Ishikawa (cell line): ENCODE results near the gene TRERF1.

Source experiments
- CEBPB ChIP-seq: IDR thresholded peaks from 2 replicates; pipeline ENCODE4 v1.6.1; 2012
- CREB1 ChIP-seq: IDR thresholded peaks from 2 replicates; pipeline ENCODE4 v1.6.1; 2012; ENCODE audit warnings: low read depth
- EGR1 ChIP-seq: IDR thresholded peaks from 2 replicates; pipeline ENCODE4 v1.6.1; 2012
- EP300 ChIP-seq: IDR thresholded peaks from 2 replicates; pipeline ENCODE4 v1.6.1; 2012; ENCODE audit warnings: borderline replicate concordance
- FOXM1 ChIP-seq: IDR thresholded peaks from 2 replicates; pipeline ENCODE4 v1.6.1; 2012; ENCODE audit warnings: low read depth, borderline replicate concordance
- MAX ChIP-seq: IDR thresholded peaks from 2 replicates; pipeline ENCODE4 v1.6.1; 2012
- NFIC ChIP-seq: IDR thresholded peaks from 2 replicates; pipeline ENCODE4 v1.6.1; 2012
- RAD21 ChIP-seq: IDR thresholded peaks from 2 replicates; pipeline ENCODE4 v1.6.1; 2012; ENCODE audit warnings: low read depth
- TAF1 ChIP-seq: IDR thresholded peaks from 2 replicates; pipeline ENCODE4 v1.6.1; 2012; ENCODE audit warnings: low read depth, mild to moderate bottlenecking
- TCF12 ChIP-seq: IDR thresholded peaks from 2 replicates; pipeline ENCODE4 v1.6.1; 2012; ENCODE audit warnings: low read depth
- TEAD4 ChIP-seq: IDR thresholded peaks from 2 replicates; pipeline ENCODE4 v1.6.1; 2012
- USF1 ChIP-seq: IDR thresholded peaks from 2 replicates; pipeline ENCODE4 v1.6.1; 2012
- YY1 ChIP-seq: IDR thresholded peaks from 2 replicates; pipeline ENCODE4 v1.6.1; 2012; ENCODE audit warnings: low read depth
- ZBTB7A ChIP-seq: IDR thresholded peaks from 2 replicates; pipeline ENCODE4 v1.6.1; 2012; ENCODE audit warnings: low read depth
- TF ChIP-seq, protein P1 (sequence below): IDR thresholded peaks from 2 replicates; pipeline ENCODE4 v1.6.1; 2012; ENCODE audit warnings: low read depth, mild to moderate bottlenecking

TRERF1 gene

DNA sequence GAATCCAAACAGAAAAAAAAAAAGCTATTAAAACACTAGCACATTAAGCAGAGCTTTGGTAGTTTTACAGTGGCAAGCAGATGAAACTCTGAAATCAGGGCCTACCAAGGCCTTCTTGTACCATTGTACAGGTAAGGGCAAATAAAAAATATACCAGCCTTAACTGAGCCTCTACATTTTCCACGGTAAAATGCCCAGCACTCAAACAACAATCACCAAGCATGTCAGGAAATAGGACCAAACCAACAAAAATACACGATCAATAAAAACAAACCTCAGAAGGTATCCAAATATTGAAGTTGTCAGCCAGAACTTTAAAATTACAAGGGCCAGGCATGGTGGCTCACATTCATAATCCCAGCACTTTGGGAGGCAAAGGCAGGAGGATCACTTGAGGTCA is 18.3 kb downstream of the TRERF1 start:
- TF ChIP-seq YY1 (no peak), MAX (no peak), TAF1 (no peak), TEAD4 (no peak), ZBTB7A (no peak), FOXM1 (no peak), EP300 (no peak), RAD21 (no peak), CREB1 (no peak), TCF12 (no peak), USF1 (no peak), EGR1 (no peak), NFIC (no peak), CEBPB (no peak)
- TF ChIP-seq, protein P1, sequence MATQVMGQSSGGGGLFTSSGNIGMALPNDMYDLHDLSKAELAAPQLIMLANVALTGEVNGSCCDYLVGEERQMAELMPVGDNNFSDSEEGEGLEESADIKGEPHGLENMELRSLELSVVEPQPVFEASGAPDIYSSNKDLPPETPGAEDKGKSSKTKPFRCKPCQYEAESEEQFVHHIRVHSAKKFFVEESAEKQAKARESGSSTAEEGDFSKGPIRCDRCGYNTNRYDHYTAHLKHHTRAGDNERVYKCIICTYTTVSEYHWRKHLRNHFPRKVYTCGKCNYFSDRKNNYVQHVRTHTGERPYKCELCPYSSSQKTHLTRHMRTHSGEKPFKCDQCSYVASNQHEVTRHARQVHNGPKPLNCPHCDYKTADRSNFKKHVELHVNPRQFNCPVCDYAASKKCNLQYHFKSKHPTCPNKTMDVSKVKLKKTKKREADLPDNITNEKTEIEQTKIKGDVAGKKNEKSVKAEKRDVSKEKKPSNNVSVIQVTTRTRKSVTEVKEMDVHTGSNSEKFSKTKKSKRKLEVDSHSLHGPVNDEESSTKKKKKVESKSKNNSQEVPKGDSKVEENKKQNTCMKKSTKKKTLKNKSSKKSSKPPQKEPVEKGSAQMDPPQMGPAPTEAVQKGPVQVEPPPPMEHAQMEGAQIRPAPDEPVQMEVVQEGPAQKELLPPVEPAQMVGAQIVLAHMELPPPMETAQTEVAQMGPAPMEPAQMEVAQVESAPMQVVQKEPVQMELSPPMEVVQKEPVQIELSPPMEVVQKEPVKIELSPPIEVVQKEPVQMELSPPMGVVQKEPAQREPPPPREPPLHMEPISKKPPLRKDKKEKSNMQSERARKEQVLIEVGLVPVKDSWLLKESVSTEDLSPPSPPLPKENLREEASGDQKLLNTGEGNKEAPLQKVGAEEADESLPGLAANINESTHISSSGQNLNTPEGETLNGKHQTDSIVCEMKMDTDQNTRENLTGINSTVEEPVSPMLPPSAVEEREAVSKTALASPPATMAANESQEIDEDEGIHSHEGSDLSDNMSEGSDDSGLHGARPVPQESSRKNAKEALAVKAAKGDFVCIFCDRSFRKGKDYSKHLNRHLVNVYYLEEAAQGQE, result no peak

DNA sequence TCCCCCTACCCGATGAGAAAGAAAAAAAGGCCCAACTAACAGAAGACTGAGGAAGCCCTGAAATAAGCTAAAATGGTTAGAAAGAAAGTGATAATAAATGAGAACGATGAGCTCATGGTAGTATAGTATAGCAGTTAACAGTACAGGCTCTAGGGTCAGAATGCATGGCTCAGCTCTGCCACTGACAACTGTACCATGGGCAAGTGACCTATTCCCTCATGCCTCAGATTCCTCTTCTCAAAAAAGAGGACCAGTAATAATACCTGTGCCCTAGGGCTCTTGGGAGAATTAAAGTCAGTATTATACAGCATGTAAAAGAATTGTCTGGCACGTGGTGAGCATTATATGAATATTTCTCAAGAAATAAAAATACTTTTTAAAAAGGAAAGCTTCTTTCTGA is 19.8 kb downstream of the TRERF1 start:
- no peak for TF ChIP-seq TAF1
- no peak for TF ChIP-seq EP300
- TF ChIP-seq TEAD4, result no peak
- TF ChIP-seq YY1, result no peak
- no peak for TF ChIP-seq FOXM1
- TF ChIP-seq MAX, result no peak
- TF ChIP-seq CREB1, result no peak
- TF ChIP-seq TCF12, result no peak
- TF ChIP-seq USF1, result no peak
- TF ChIP-seq EGR1, result no peak
- TF ChIP-seq CEBPB, result no peak
- no peak for TF ChIP-seq RAD21
- TF ChIP-seq ZBTB7A, result no peak
- TF ChIP-seq, protein P1, result no peak
- no peak for TF ChIP-seq NFIC

- TF ChIP-seq MAX (no peak), FOXM1 (no peak)
Measured at GRCh38 chr6:42431356-42431755, 20.4 kb downstream of the TRERF1 start.

DNA sequence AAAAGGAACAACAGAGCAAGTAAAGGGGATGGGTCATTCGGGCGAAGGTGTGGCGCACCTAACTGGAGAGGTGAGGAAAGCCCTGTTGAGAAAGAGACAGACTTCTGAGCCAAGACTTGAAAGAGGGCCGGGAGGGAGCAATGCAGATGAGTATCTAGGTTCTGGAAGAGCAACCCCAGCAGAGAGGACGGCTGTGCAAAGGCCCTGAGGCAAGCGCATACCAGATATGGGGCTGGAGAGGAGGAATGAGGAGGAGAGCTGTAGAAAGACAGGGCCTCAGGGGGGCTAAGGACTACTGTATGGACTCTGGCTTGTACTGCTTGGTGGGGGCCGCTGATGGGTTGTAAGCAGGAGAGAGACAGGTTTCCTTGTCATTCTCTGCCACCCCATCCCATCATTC is 21.9 kb downstream of the TRERF1 start:
- no peak for TF ChIP-seq EP300
- no peak for TF ChIP-seq NFIC
- no peak for TF ChIP-seq RAD21
- no peak for TF ChIP-seq USF1

- TF ChIP-seq FOXM1, result no peak
- no peak for TF ChIP-seq EP300
- TF ChIP-seq, protein P1, result no peak
- TF ChIP-seq CEBPB, result no peak
- TF ChIP-seq YY1, result no peak
- no peak for TF ChIP-seq NFIC
- TF ChIP-seq TCF12, result no peak
- no peak for TF ChIP-seq MAX
- no peak for TF ChIP-seq CREB1
- no peak for TF ChIP-seq ZBTB7A
- no peak for TF ChIP-seq USF1
- no peak for TF ChIP-seq RAD21
- no peak for TF ChIP-seq TAF1
Measured at GRCh38 chr6:42429042-42429585, 22.6 kb downstream of the TRERF1 start.
